Smooth muscle cell (in vitro differentiated cells): ENCODE measurements around the gene ACMSD. TPM values are rescaled to one million over a fixed set of nuclear protein-coding genes. Genes with fewer than 3 reads are reported as not detected.

Experiments used
- DNase-seq: peaks from one replicate; lab custom pipeline; 2025; ENCODE audit not compliant: unreplicated experiment; lab: John Stamatoyannopoulos, UW
- H2AFZ ChIP-seq: fragments of 200-600 bp; sonication (generic); 2 replicates; pipeline ENCODE4 v1.6.0; 2016; ENCODE audit warnings: antibody characterized with exemption, low read depth, mild to moderate bottlenecking
- H3F3A ChIP-seq: fragments of 200-600 bp; sonication (generic); 2 replicates; pipeline ENCODE4 v1.6.0; 2017; ENCODE audit warnings: antibody characterized with exemption, low read depth
- H3K27ac ChIP-seq: fragments of 200-600 bp; sonication (generic); 2 replicates; pipeline ENCODE4 v1.5.1; 2016; ENCODE audit warnings: low read depth, mild to moderate bottlenecking
- H3K27me3 ChIP-seq: fragments of 200-600 bp; sonication (generic); 2 replicates; pipeline ENCODE4 v1.6.1; 2016; ENCODE audit warnings: low read depth, mild to moderate bottlenecking
- H3K36me3 ChIP-seq: fragments of 200-600 bp; sonication (generic); 2 replicates; pipeline ENCODE4 v1.5.1; 2016; ENCODE audit warnings: low read depth
- H3K4me1 ChIP-seq: fragments of 200-600 bp; sonication (generic); 2 replicates; pipeline ENCODE4 v1.5.1; 2016; ENCODE audit warnings: low read depth
- H3K4me2 ChIP-seq: fragments of 200-600 bp; sonication (generic); 2 replicates; pipeline ENCODE4 v1.6.0; 2016; ENCODE audit warnings: mild to moderate bottlenecking
- H3K4me3 ChIP-seq: fragments of 200-600 bp; sonication (generic); 2 replicates; pipeline ENCODE4 v1.5.1; 2016; ENCODE audit warnings: mild to moderate bottlenecking
- H3K79me2 ChIP-seq: fragments of 200-600 bp; sonication (generic); 2 replicates; pipeline ENCODE4 v1.6.0; 2016; ENCODE audit warnings: low read depth, mild to moderate bottlenecking
- H3K9ac ChIP-seq: fragments of 200-600 bp; sonication (generic); 2 replicates; pipeline ENCODE4 v1.6.0; 2016; ENCODE audit warnings: low read depth
- H3K9me3 ChIP-seq: fragments of 200-600 bp; sonication (generic); replicated peaks from 2 replicates; pipeline ENCODE4 v1.5.1; 2016; ENCODE audit warnings: low read depth
- H4K20me1 ChIP-seq: fragments of 200-600 bp; sonication (generic); 2 replicates; pipeline ENCODE4 v1.6.0; 2016; ENCODE audit warnings: low read depth
- WGBS: methylation state at CpG from one replicate; pipeline ENCODE4 v1.1.7; 2016; ENCODE audit warnings: low lambda C conversion rate; 5-methylcytosine and 5-hydroxymethylcytosine counted together
- polyA plus RNA-seq: library from polyadenylated mRNA; unstranded; fragments of >200 nt; fragmentation: Nextera tagmentation; extraction: Ambion mirVana; gene quantifications from 2 replicates; pipeline ENCODE4 v1.2.1, GENCODE V29; 2016
- total RNA-seq: library from RNA; depleted of rRNA; stranded (reverse); fragments of >200 nt; gene quantifications from 2 replicates; pipeline ENCODE4 v1.2.3, GENCODE V29; 2014
- TF ChIP-seq, protein P1 (sequence below): fragments of 200-600 bp; sonication (generic); IDR thresholded peaks from 2 replicates; pipeline ENCODE4 v1.5.1; 2017; ENCODE audit warnings: borderline replicate concordance, mild to moderate bottlenecking, antibody characterized with exemption; ENCODE audit not compliant: insufficient read depth, poor library complexity, severe bottlenecking

ACMSD gene
- total and polyA plus RNA-seq, 2 experiments from 2014 or later = not detected

DNA sequence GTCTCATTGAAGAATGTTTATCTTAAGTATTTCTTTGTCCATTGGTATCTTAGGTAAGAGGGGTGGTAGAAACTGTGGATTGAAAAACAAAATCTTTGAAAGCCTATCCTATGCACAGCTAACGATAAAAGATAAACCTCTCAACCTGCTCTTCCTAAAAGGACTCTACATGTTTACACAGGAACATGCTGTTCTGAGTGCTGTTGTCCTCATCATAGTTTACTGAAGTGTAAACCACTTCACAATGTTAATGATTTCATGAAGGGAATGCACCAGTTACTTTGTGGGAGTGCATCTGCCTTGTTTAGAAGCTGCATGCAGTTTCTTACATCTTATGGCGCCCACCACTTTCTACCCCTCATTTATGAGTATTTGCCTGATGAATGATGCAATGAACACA is 1.2 kb downstream of the ACMSD start:
- WGBS = 95% methylated on average over 2 of the region's 2 CpGs
- Histone ChIP-seq H3K9ac (no peak overlapping the region), H3K4me2 (no peak overlapping the region), H2AFZ (no peak overlapping the region), H3K79me2 (no peaks in the 10 kb centered on the region), H3K4me3 (peak overlapping the region; percentile 2), H3K4me1 (no peaks in the 10 kb centered on the region), H3K27ac (no peak overlapping the region), H3K27me3 (no peaks in the 10 kb centered on the region), H4K20me1 (no peaks in the 10 kb centered on the region), H3K36me3 (no peaks in the 10 kb centered on the region), H3K9me3 (no peaks in the 10 kb centered on the region), H3F3A (no peaks in the 10 kb centered on the region)
- TF ChIP-seq, protein P1, sequence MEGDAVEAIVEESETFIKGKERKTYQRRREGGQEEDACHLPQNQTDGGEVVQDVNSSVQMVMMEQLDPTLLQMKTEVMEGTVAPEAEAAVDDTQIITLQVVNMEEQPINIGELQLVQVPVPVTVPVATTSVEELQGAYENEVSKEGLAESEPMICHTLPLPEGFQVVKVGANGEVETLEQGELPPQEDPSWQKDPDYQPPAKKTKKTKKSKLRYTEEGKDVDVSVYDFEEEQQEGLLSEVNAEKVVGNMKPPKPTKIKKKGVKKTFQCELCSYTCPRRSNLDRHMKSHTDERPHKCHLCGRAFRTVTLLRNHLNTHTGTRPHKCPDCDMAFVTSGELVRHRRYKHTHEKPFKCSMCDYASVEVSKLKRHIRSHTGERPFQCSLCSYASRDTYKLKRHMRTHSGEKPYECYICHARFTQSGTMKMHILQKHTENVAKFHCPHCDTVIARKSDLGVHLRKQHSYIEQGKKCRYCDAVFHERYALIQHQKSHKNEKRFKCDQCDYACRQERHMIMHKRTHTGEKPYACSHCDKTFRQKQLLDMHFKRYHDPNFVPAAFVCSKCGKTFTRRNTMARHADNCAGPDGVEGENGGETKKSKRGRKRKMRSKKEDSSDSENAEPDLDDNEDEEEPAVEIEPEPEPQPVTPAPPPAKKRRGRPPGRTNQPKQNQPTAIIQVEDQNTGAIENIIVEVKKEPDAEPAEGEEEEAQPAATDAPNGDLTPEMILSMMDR = no peak
- DNase-seq = no peak

DNA sequence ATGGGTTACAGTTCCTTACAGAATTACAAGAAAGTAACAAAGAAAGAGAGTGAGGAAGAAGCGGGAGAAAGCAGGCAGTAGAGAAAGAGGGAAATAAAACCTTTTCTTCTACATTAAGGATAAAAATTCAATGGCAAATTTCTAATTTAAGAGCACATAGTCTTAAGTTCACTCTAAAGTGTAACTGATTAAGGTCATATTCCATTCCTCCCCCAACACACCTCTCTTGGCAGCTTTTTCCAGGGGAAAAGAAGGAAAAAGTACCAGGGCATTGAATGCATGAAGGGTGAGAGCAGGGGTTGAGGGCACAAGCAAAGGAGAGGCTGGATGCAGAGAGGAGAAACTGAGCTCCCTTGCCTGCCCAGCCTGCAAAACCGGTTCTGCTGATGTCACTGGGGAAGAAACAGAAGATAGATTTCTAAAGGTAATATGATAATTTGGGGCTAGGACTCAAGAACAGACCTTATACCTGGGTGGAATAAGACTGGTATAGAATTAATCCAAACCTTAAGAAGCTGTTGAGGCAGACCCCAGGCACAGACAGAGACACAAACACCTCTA is 4.6 kb downstream of the ACMSD start:
- H3K9ac ChIP-seq = no peak overlapping the region
- no peaks in the 10 kb centered on the region for H3K4me1 ChIP-seq
- no peaks in the 10 kb centered on the region for H3K9me3 ChIP-seq
- no peaks in the 10 kb centered on the region for H3K79me2 ChIP-seq
- TF ChIP-seq, protein P1 = no peak
- no peaks in the 10 kb centered on the region for H3K27me3 ChIP-seq
- no peak overlapping the region for H3K4me3 ChIP-seq
- H3F3A ChIP-seq = no peaks in the 10 kb centered on the region
- no peak overlapping the region for H3K27ac ChIP-seq
- no peaks in the 10 kb centered on the region for H3K36me3 ChIP-seq
- WGBS = 77% methylated on average over 2 of the region's 2 CpGs
- H2AFZ ChIP-seq = no peak overlapping the region
- H3K4me2 ChIP-seq = no peak overlapping the region
- no peaks in the 10 kb centered on the region for H4K20me1 ChIP-seq
- DNase-seq = no peak

DNA sequence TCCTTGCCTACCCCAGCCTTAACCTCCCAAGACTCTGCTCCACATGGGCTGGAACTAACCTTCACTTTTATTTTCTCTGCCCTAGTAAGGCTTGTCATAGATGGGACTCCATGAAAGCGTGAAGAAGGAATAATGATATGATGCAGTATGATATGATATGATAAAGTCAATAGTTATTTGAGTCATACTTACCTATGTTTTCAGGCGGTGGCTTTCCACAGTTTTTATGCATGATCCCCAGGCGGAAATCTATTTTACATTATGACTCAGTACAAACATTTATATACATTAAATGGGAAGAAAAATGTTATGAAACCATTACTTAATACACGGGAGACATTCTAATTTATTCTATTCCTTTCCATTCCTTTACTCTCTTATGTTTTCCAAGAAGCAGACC is 5.6 kb downstream of the ACMSD start:
- DNase-seq = no peak
- no peaks in the 10 kb centered on the region for H4K20me1 ChIP-seq
- H3K27me3 ChIP-seq = no peaks in the 10 kb centered on the region
- H3K27ac ChIP-seq = no peak overlapping the region
- WGBS = 92% methylated on average over 4 of the region's 4 CpGs
- H3K4me1 ChIP-seq = no peaks in the 10 kb centered on the region
- TF ChIP-seq, protein P1 = no peak
- H3K36me3 ChIP-seq = no peaks in the 10 kb centered on the region
- H3F3A ChIP-seq = no peaks in the 10 kb centered on the region
- no peaks in the 10 kb centered on the region for H3K9me3 ChIP-seq
- no peaks in the 10 kb centered on the region for H3K79me2 ChIP-seq
- no peak overlapping the region for H3K4me2 ChIP-seq
- no peak overlapping the region for H3K9ac ChIP-seq
- H3K4me3 ChIP-seq = no peak overlapping the region
- no peak overlapping the region for H2AFZ ChIP-seq

DNA sequence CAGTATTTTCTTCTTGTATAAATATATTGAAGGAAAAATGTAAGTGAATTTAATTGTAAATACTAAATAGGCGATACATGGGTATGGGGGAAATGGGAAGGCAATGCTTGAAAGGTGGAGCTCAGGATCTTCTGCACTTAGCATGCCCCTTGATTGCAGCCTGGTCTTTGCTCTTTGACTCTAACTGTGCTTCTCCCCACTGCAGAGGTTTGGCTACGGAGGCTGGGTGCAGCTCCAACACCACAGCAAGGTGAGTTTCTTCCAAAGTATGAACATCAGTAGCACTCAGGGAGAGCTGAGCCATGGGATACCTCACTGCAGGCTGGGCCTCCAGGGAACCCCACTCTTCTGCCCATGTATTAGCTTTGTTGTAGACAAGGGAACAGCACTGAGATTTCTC is 6.6 kb downstream of the ACMSD start:
- Histone ChIP-seq H3K4me3 (no peak overlapping the region), H3F3A (no peaks in the 10 kb centered on the region), H3K27me3 (no peaks in the 10 kb centered on the region), H3K27ac (no peak overlapping the region), H3K36me3 (no peaks in the 10 kb centered on the region), H3K9ac (no peak overlapping the region), H3K9me3 (no peaks in the 10 kb centered on the region), H3K79me2 (no peaks in the 10 kb centered on the region), H2AFZ (no peak overlapping the region), H3K4me1 (no peaks in the 10 kb centered on the region), H3K4me2 (no peak overlapping the region), H4K20me1 (no peaks in the 10 kb centered on the region)
- no peak for DNase-seq
- whole genome bisulfite sequencing = 100% methylated on average over 2 of the region's 2 CpGs
- TF ChIP-seq, protein P1 = no peak
